Mucosa of descending colon (tissue), 3 donors: ENCODE results near the gene MED13L. TPM values are rescaled to one million over a fixed set of nuclear protein-coding genes. Genes with fewer than 3 reads are reported as not detected.

Experiments
- ATAC-seq: fragments of 200-7000 bp; cut with Tn5 transposase; one replicate; pipeline ENCODE4 v1.9.1; 2020; ENCODE audit warnings: mild to moderate bottlenecking, moderate library complexity
- DNase-seq, 3 donors: peaks; one replicate each; pipeline ENCODE4 v3.0.0-alpha.2; 2020
- H3K36me3 ChIP-seq: fragments of 200-600 bp; one replicate; pipeline ENCODE4 v1.8.0; 2021; ENCODE audit warnings: low read depth, mild to moderate bottlenecking
- H3K4me1 ChIP-seq: fragments of 200-600 bp; one replicate; pipeline ENCODE4 v1.8.0; 2021; ENCODE audit warnings: low read depth, mild to moderate bottlenecking
- H3K4me3 ChIP-seq: fragments of 200-600 bp; one replicate; pipeline ENCODE4 v1.8.0; 2021; ENCODE audit warnings: mild to moderate bottlenecking
- H3K9me3 ChIP-seq: fragments of 200-600 bp; one replicate; pipeline ENCODE4 v1.8.0; 2021; ENCODE audit warnings: mild to moderate bottlenecking
- CTCF ChIP-seq: fragments of 200-600 bp; IDR thresholded peaks from one replicate; pipeline ENCODE4 v1.8.0; 2022; ENCODE audit warnings: antibody characterized with exemption, mild to moderate bottlenecking
- intact Hi-C, 2 donors: fragments of 100-400 bp; cut with DNase I in 1 of 2; cut with micrococcal nuclease in 1 of 2; formaldehyde crosslinking; loops; one replicate each; pipeline versions ENCODE4 v1.11.0 to v1.11.1; 2022; cut with DNase I, micrococcal nuclease
- total RNA-seq, 3 donors: library from RNA; stranded (reverse); fragmentation: NEBNext Ultra II Directional in 2 of 3; extraction: Animal tissue kit (Norgen Biotek cat#: 25700) in 2 of 3; gene quantifications; one replicate each; pipeline versions ENCODE4 v1.2.1 to v1.2.4, GENCODE V29; 2021 to 2023
- donor health status: DM: no; HTN: no; CAD: no; lungs with moderate emphysema.
- donor health status: DM: no; HTN: no; CAD: no.
- donor health status: DM: no; HTN: yes; CAD: no.

Gene MED13L
- total RNA-seq, 3 donors from 2014 or later, result 96.9 to 165 (median 135) TPM

GRCh38 chr12:116200812-116201211, 76.7 kb downstream of the MED13L start:
- intact Hi-C loops, result no loop called here
- no peak for TF ChIP-seq CTCF
- H3K36me3 ChIP-seq, result no peaks in the 10 kb centered on the region
- no peaks in the 10 kb centered on the region for H3K9me3 ChIP-seq
- ATAC-seq (no peak), DNase-seq (no peak)
- H3K4me3 ChIP-seq, result no peak overlapping the region
- H3K4me1 ChIP-seq, result peaks cover 17% of the 10 kb centered on the region

- Histone ChIP-seq H3K4me1 (peaks cover 17% of the 10 kb centered on the region), H3K4me3 (no peak overlapping the region), H3K36me3 (no peaks in the 10 kb centered on the region), H3K9me3 (no peaks in the 10 kb centered on the region)
- ATAC-seq, result no peak
- intact Hi-C loops, result no loop called here
- TF ChIP-seq CTCF, result no peak
- DNase-seq, result no peak
Measured at GRCh38 chr12:116199160-116199706, 78.3 kb downstream of the MED13L start.

- DNase-seq (peak in 1 of 3 donors; percentile 40), ATAC-seq (peak; percentile 71)
- H3K4me3 ChIP-seq, result no peak overlapping the region
- intact Hi-C loops, result no loop called here
- no peak for TF ChIP-seq CTCF
- H3K4me1 ChIP-seq, result peaks cover 17% of the 10 kb centered on the region
- no peaks in the 10 kb centered on the region for H3K36me3 ChIP-seq
- H3K9me3 ChIP-seq, result no peaks in the 10 kb centered on the region
Measured at GRCh38 chr12:116196752-116197718, 80.5 kb downstream of the MED13L start.

- Histone ChIP-seq H3K4me3 (no peak overlapping the region), H3K4me1 (peaks cover 17% of the 10 kb centered on the region), H3K36me3 (no peaks in the 10 kb centered on the region), H3K9me3 (no peaks in the 10 kb centered on the region)
- ATAC-seq (peak; percentile 17), DNase-seq (no peak)
- intact Hi-C loops, result no loop called here
- no peak for TF ChIP-seq CTCF
Measured at GRCh38 chr12:116196226-116196625, 81.3 kb downstream of the MED13L start.

- no peak overlapping the region for H3K4me3 ChIP-seq
- H3K4me1 ChIP-seq, result peaks cover 14% of the 10 kb centered on the region
- intact Hi-C loops, result no loop called here
- no peaks in the 10 kb centered on the region for H3K36me3 ChIP-seq
- TF ChIP-seq CTCF, result no peak
- H3K9me3 ChIP-seq, result no peaks in the 10 kb centered on the region
- DNase-seq (peak in 1 of 3 donors; percentile 14), ATAC-seq (peak; percentile 41)
Measured at GRCh38 chr12:116194935-116195431, 82.5 kb downstream of the MED13L start.
